C1 segment of cervical spinal cord (tissue), 14 donors: ENCODE data around the gene LRFN2.

Experiments used
- DNase-seq, 14 donors: peaks; one replicate each; lab custom pipeline; 2025; lab: John Stamatoyannopoulos, UW

LRFN2 gene

GRCh38 chr6:40477246-40478126 is 109.7 kb downstream of the LRFN2 start:
- peak in 2 of 14 donors; percentile 15 to 17 for DNase-seq

DNA sequence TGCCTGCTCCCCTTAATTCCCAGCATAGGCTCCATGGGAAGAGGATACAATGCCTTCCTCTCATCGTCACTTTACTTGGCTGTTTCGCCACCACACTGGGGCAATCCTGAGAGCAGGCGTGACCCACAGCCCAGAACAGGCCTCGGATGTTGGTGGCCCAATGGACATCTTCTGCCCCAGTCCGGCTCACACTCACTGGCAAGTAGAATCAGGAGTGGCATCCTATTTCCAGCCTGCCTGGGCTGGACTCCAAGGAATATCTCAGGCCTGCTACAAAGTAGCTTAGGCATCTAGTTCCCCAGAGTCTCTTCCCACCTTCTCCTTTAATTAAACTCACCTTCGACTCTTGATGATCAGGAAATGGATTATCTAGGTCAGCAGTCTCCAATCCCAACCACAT is 110.5 kb downstream of the LRFN2 start:
- no peak for DNase-seq

DNA sequence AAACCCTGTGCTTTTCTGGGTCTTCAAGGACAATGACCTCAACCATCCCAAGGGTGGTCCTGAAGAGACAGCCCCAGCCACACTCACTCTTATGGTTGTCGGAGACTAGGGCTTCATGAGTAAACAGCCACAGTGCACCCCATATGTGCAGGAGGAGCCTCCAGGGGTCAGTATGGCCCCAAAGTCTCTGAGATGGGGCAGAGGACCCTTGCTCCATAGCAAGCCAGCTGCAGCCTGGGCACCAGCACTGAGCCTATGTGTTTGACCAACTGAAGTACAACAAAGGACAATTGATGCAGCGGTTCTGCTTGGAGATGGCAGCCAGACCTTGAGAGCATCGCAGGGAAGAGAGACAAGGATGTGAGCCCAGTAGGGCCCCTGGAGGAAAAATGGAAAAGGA is 112.2 kb downstream of the LRFN2 start:
- DNase-seq = peak in 2 of 14 donors; percentile 4 to 8

DNA sequence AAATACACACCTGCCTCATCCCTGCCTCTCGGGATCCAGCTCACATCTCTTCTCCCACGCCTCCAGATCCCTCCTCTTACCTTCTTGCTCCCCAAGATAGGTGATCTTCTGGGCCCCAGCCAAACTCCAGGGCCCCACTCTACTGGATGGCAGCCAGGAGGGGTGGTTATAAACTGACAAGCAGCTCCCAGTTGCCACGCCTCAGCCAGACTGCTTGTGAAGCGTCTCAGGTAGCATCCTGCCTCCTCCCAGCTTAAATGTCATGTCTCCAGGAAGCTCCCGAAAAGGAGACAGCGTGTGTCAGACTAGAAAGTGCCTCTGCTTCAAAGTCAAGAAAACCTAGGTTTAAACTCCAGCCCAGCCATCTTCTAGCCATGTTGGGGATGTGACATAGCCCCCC is 114.1 kb downstream of the LRFN2 start:
- no peak for DNase-seq

GRCh38 chr6:40472353-40472752 is 114.8 kb downstream of the LRFN2 start:
- peak in 1 of 14 donors; percentile 13 for DNase-seq

- DNase-seq = no peak
Measured at GRCh38 chr6:40471243-40471642, 115.9 kb downstream of the LRFN2 start.

DNA sequence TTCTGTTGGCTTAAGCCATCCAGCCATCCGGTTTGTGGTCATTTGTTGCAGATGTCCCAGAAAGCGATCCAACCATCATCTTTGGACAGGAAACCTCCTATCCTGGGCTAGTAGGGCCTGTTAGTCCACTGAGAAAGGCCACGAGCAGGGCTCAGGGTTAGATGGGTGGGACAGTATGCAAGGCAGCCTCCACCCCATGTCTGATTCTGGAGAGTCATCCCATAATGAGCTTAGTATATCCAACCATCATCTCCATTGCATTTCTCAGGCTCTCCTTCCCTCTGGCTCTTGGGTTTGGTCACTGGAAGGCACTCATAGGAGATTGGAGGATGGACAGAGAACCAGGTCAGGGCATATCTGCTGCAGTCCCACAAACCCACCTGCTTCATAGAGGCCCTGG is 117.8 kb downstream of the LRFN2 start:
- no peak for DNase-seq

DNA sequence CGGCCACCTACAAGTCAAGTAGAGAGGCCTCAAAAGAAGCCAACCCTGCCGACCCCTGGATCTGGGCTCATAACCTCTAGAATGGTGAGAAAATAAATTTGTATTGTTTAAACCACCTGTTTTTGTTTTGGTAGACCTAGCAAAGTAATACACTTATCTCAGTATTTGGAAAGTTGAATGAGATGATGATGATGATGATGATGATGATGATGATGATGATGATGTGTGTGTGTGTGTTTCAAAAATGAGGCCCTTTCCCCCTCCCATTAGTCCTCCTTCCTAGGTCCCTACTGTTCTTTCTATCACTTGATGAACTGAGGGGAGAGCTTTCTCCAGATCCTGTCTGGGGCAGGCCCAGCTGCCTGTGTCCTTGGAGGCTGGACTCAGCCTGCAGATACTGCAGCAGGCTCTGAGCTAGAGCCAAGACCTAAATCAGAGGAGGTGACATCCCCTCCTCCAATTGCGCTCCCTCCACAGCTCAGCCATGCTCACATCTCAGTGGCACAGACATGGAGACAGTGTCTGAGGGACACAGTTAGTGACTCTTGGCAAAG is 120.1 kb downstream of the LRFN2 start:
- no peak for DNase-seq

DNA sequence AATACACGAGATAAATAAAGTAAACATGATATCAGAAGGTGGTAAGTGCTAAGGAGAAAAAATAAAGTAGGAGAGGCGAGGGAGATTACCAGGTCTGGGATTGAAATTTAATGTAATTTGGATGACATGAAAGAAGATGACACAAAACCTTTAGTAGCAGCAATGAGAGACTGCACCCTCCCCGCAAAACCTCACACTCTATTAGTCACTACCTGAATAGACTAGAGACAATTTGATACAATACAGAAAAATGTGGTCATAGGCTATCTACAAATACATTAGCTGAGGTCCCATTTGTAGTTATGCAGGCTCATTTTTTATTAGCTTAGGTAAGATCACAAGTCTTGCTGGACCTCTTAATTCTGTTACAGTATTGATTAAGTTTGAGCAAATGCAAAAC is 125.5 kb downstream of the LRFN2 start:
- no peak for DNase-seq

GRCh38 chr6:40460380-40460779 is 126.8 kb downstream of the LRFN2 start:
- DNase-seq = no peak

DNA sequence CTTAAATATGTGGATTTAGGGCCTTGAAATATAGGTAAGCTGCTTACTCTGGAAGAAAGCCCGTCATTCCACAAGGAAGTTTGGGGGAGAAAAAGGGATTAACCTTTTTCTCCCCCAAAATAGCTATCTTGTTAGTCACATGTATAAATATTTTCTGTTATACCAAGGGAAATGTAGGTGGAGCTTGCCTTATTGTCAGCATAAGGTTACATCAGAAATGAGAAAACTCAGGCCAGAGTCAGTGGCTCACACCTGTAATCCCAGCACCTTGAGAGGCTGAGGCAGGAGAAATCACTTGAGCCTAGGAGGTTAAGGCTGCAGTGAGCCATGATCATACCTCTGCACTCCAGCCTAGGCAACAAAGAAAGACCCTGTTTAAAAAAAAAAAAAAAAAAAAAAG is 129.9 kb downstream of the LRFN2 start:
- no peak for DNase-seq

DNA sequence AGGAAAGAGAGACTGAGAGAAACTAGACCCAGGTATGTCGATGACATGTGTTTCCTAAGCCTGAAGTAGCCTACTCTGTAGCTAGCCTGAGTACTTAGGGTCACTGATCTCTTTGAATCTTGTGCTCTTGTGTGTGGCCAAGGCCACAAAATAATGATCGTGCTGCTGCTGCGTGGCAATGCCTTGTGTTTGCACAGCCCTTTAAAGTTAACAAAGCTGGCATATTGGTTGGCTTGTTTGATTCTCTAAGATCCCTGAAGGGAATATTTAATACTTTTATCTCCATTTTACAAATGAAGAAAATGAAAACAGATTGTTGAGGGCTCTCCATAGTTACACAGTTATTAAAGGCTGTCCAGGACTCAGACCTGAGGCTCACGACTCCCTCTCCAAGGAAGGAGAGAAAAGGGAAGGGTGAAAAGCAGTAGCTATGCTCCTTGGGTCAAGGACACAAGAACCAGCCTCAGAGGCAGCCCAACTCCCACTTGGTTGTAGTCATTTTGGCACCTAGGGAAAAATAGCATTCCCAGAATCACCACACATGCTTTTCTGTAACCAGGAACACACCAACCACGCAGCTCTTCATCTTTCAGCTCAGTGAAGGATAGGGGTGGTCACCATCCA is 130.7 kb downstream of the LRFN2 start:
- DNase-seq = no peak

GRCh38 chr6:40455686-40456389 is 131.3 kb downstream of the LRFN2 start:
- no peak for DNase-seq

GRCh38 chr6:40450483-40450882 is 136.7 kb downstream of the LRFN2 start:
- DNase-seq = no peak

GRCh38 chr6:40444811-40445210 is 142.4 kb downstream of the LRFN2 start:
- DNase-seq = no peak

DNA sequence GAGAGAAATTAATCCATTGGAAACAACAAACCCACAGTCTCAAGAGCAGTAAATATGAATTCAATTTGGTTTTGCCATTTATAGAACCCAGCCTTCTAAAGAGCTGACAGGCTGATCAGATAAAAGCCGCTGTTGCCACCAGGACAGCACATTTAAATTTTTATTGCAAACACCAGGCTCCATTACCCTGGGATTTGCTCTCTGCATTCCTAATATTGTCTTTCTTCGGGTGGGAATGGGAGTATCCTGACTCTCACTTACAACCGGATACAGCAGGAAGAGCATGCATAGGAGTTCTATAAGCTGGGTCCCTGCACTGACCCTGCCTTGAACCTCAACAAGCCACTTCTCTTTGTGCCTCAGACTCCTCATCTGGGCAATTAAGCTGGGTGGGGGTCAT is 142.9 kb downstream of the LRFN2 start:
- no peak for DNase-seq

- no peak for DNase-seq
Measured at GRCh38 chr6:40443842-40444241, 143.3 kb downstream of the LRFN2 start.

GRCh38 chr6:40442591-40442990 is 144.6 kb downstream of the LRFN2 start:
- no peak for DNase-seq

- DNase-seq = no peak
Measured at GRCh38 chr6:40441150-40441549, 146.0 kb downstream of the LRFN2 start.

DNA sequence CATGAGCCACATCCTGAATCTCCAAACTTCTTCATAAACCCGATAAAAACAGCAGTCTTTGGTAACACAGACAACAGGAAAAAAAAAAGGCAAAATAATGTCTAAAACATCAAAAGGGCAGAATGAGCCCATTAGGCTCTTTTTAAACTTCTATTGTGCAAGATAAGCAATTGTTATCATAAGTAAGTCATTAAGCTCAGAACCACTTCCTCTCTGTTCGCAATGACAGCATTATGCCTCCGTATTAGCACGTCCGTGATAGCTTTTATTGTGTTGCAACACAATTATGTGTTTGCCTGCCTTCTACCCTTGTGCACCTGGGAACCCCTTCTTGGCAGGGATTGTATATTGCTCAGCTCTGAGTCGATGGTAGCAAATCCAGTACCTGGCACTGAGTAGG is 147.1 kb downstream of the LRFN2 start:
- no peak for DNase-seq

- DNase-seq = no peak
Measured at GRCh38 chr6:40439026-40439800, 148.0 kb downstream of the LRFN2 start.
